HG03575 (cell line): ENCODE results near the gene ABTB2.

Source experiments
- ATAC-seq: cut with Tn5 transposase; IDR thresholded peaks from one replicate; pipeline ENCODE4 v1.9.1; 2021; ENCODE audit not compliant: unreplicated experiment, insufficient number of reproducible peaks, low FRiP score; ENCODE audit errors: extremely low read depth

ABTB2 gene

DNA sequence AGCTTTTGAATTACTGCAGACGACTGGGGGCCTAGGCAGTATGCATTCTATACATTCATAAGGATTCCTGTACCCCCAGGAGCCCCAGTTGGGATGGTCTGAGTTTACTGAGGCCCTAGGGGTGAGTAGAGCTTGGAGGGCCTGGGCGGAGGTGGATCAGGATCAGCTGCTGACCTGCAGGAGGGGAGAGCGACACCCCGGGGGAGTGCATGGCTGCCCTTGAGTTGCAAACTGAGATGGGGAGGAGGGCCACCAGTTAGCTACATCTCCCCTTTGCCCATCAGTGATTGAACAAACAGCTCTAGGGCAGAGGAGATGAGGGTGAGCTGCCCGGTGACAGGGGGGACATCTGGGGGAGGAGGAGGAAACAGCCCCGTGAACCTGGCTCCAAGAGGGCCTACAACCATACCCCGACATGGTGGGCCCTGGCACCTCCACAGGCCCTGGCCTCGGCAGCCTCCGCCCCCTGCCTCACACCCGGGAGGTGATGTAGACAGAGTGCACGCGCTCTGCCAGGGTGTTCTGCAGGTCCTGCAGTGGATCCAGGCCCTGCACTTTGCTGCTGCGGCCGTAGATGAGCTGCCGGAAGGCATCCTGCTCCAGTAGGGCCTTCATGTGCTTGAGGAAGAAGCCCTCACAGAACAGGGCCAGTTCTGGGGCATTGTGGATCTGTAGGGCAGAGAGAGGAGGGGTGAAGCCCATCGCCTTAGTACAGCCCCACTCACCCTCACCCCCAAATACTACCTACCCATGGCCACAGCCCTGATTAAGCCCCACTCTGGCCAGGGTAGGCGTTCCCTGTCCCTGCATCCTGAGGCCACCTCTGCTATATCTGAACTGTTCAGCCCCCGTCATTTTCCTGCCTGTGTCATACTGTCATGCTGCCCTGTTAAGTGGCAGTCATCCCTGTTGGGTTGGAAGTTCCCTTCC, 205.6 kb downstream of the ABTB2 start:
- ATAC-seq, result no peak

DNA sequence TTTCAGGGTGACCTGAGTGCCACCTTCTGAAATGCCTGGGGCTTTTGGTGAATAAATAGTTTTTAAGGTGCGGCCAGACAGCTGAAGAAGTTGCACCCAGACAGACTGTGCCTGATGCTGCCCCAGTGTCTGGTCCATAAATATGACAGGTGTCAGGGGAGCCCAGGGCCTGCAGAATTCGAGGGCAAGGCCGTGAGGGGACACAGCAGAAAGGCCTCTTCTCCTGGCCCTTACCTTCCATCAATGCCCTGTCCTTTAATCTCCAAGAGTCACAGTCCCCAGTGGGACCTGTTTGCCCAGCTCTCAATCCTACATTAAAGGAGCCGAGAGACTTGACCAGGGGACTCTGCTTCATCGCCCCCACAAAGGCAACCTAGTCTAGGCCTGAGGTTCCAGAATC, 206.6 kb downstream of the ABTB2 start:
- no peak for ATAC-seq

DNA sequence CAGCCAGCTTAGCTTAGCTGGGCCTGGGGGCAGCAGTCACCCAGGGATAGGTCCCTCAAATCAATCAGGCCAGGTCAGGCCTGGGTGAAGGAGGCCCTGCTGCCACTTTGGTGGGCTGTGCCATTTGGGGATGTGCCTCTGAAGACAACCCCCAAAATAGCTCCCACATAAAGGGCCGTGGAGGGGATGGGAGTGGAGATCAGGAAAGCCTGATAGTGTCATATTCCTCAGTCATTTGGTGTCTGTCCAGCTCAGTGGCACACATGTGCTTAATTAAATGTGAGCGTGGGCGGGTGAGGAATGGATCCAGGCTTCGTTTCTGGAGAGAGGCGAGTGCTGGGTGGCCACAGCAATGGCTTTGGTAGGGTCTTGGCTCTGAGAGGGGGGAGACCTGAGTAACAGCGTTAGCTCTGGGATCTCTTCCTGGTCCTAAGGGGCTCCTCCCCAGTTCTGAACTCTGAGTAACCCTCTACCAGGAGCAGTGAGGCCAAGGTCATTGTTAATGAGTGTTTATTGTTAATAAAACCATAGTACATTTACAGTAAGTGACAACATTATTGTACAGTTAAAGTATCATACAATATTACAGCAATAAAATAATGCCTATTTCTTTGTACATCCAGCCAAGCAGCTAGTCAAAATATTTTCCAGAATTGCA, 207.2 kb downstream of the ABTB2 start:
- no peak for ATAC-seq

DNA sequence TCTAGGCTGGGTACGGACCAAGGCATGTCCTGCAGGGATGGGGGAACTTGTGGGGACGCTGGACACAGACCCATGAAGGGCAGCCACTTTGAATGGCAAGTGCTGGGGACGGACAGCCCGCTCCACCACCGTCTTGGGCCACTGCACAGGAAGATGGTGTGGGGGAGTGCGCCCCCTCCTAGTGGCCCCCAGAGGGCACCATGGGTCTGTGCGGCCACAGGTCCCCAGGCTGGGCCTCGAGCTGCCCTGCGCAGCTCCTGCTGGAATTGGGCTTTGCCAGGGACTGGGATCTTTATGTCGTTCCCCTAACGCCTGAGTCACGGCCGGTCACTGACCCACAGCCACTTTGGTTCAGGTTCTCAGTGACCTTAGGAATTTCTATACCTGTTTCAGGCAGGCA, 208.0 kb downstream of the ABTB2 start:
- ATAC-seq, result no peak

DNA sequence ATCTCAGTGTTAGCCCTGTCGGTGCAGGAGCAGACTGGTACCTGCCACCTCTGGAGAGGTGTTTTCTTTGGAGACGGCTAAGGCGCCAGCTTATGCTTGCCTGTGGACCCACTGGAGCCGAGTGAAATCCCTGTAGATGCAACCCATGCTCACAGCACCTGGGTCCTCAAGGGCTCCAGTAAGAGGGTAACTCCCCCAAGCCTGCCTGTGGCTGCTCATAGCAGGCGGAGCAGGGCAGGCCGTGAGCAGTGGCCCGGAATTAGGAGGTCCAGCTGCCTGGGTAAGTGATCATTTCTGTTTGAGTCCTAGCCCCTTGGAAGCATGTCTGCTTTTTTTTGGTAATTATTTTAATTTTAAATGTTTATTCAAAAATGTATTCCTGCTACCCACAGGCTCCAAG, 208.5 kb downstream of the ABTB2 start:
- no peak for ATAC-seq

DNA sequence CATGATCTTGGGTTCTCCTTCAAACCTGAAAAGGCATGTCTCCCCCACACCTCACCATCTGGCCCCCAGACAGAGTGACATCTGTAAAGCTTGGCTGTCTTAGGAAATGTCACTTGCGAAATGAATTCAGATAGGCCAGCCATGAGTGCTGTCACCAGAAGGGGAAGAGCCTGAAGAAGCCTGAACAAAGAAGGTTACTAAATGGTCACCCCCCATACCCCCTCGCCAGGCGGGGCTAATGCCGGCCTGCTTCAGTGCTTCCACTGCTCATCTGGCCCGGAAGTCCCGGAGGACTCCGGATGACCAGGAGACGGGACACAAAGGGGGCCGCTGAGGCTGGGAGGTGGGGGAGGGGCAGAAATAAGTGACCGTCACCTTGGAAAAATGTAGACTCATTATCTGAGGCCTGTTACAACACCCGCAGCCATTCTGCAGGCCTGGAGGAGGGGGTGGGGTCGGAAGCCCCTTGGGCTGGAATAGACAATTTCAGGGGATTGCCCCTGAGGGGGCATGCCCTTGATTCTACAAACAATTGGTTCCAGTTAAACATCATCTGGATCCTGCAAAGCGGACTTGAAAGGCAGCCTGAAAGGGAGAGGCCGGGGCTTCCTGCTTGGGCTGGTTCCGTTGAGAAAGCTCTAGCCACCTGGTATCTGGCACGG, 209.2 kb downstream of the ABTB2 start:
- ATAC-seq, result no peak

DNA sequence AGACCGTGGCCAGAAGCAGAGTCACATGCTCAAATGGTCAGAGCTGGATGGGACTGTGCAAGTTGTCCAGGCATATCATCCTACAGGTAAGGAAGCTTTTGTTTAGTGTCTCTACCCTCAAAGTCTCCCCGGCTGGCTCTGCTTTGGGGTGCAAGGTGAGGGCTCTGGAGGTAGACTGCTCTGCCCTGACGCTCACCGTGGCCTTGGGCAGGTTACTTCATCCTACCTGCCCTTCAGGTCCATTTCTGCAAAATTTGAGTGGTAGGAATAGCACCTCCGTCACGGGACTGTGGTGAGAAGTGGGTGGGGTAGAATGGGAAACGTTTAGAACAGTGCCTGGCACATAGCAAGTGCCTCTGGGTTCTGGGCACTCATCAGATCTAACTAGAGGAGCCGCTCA, 210.2 kb downstream of the ABTB2 start:
- ATAC-seq, result no peak

DNA sequence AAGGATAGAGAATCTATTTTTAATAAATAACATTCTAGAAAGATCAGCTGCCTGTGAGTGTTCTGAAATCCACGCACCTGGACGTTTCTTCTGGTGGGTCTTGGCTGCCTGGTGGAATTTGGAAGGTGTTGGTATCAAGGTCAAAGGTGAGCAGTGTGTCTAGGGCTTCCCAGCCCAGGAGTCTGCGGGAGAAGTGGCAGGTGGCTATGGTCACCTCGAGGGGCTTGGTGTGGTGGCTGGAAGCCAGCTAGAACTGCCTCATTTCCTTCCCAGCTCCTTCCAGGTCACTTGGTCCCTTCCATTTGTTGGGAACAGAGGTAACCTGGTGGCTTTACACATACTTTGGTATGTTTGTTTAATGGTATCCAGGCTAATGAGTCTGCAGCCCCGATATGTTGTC, 210.9 kb downstream of the ABTB2 start:
- no peak for ATAC-seq

DNA sequence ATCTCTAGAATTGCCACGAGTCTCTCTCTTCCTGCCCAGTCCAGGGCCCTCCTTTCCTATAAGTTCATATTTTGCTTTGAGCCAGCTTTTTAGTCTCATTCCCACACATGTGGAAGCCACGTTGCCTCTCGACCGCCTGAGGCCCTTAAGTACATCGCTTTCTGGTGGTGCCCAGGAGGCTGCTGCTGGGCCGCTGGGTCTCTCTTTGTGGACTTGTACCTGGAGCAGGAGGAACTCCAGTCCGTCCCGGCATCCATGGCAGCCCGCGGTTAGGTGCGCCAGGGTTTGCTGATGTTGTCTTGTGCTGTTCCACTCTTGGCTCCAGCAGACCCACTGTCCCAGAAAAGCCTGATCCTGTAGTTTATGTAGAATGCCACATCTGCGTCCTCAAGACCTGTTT, 211.4 kb downstream of the ABTB2 start:
- ATAC-seq, result no peak

DNA sequence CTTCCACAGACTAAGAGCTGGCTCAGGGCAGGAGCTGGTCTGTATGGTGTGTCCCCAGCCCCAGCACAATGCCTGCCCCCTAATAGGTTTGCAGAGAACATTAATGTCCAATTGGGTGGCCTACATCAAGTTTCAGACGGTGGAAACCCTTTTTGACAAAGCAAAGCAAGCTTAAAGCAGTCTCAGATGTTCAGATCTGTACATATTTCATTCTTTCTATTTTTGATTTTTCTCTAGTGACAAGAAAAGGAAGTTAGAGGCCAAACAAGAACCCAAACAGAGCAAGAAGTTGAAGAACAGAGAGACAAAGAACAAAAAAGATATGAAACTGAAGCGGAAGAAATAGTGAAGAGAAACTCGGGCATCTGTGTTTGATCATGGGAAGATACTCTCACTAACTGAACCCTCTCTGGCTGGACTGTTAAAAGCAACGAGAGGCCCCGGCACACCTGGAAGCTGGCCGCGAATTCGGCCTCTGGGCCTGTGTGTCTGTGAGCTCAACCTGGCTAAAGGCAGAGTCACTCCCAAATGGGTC, 211.9 kb downstream of the ABTB2 start:
- peak; percentile 50 for ATAC-seq

DNA sequence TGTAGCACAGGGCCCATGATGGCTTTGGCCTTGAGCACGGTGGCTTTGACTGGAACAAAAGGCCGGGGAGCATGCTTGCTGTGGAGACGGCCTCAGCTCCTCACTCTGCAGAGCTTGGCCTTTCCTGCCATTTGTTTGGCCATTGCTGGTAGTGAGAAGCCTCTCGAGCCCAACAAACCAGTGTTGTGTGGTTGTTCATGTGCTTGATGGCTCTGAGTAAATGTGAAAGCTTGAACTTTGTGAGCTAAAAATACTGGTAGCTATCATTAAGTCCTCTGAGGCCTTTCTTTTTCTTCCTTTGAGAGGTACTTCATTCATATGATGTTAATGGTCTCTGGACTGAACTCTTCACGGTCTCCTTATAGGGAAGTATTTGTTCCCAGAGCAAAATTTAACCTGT, 212.7 kb downstream of the ABTB2 start:
- ATAC-seq, result no peak

DNA sequence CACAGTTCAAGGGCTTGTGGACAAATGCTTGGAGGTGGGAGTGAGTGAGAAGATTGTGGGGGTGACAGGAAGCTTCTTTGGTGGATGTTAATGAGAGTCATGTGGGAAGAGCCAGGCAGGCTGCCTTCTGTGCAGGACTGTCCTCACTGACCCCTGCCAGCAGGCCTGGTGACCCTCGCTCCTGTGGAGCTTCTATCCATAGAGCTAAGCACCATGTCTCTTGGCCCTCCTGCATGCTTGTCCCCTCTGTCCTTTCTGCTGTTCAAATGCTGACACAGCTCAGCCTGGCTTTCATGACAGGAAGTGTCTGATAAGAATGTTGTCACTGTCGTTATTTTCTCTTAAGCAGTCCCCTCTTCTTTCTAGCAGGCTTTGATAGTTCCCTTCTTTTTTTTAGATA, 214.8 kb downstream of the ABTB2 start:
- no peak for ATAC-seq

DNA sequence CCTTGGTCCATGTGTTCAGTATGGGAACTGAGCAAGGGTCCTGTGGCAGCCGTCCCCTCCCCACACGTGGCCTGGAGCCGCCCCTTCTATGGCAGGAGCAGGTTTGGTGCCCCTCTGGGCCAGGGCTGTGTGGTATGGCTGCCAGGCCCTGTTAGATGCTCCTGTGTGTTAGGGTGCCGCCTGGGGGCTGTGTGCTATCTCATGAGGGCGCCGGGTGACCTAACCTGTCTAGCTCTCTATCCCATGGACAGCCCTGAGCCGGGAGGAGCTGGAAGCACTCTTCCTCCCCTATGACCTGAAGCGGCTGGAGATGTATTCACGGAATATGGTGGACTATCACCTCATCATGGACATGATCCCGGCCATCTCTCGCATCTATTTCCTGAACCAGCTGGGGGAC, 217.7 kb downstream of the ABTB2 start:
- no peak for ATAC-seq

DNA sequence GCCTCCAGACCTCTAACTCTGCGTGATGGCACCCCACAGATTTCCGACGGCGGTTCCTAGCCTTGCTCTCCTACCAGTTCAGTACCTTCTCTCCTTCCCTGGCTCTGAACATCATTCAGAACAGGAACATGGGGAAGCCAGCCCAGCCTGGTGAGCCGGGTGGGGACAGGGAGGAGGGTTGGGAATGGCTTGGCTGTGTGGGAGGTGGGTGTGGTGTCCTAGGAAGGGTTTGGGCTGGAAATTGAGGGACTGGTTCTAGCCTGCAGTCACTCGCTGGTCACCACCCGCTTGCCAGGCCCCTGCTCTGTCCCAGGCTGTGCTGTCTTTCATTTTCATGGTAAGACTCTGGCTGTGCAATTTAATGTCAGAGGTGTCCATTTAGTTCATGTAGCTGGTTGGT, 218.5 kb downstream of the ABTB2 start:
- ATAC-seq, result no peak

DNA sequence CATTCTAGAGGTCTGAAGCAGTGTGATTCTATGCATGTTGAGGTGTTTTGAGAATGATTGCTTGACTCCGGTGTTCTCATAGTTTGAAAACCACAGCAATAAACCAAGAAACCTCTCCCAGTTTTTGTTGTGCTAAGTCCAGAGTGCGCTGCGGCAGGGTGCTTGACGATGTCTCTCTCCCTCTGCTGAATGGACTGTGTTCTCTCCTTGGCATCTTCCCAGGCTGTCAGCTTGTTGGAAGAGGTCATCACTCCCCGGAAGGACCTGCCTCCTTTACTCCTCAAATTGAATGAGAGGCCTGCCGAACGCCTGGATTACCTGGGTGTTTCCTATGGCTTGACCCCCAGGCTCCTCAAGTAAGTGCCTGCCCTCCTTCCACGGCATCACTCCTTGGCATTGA, 221.4 kb downstream of the ABTB2 start:
- no peak for ATAC-seq

DNA sequence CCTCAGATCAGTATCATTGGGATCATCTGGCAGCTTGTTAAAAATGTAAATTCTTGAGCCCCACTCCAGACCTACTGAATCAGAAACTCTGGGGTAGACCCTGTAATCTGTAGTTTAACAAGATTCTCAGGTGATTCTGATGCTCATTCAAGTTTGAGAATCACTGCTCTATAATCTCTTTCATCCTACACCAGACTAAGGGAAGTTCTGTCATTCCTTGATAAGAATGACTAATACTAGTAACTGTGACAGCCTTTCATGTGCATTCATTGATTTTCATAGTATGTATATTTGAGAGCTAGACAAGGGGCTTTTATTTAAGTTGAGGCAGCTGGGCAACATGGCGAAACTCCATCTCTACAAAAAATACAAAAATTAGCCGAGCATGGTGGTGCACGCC, 222.4 kb downstream of the ABTB2 start:
- no peak for ATAC-seq

DNA sequence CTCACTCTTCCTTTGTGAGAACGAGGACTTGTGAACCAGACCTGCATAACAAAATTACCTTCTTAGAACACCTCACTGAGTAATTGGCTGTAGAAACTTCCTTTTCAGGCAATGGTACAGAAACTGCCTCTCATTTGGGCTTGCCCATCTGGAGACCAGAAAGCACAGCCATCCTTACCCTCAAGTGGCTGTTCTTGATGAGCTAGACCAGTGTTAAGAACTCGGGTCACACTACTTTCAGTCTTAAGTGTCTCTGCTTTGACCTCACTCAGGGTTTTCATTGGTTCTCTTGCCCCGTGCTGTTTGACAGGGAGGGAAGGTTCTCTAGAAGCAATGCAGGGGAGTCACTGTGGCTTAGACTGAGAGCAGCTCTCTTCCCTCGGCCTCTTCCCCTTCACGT, 223.0 kb downstream of the ABTB2 start:
- no peak for ATAC-seq

DNA sequence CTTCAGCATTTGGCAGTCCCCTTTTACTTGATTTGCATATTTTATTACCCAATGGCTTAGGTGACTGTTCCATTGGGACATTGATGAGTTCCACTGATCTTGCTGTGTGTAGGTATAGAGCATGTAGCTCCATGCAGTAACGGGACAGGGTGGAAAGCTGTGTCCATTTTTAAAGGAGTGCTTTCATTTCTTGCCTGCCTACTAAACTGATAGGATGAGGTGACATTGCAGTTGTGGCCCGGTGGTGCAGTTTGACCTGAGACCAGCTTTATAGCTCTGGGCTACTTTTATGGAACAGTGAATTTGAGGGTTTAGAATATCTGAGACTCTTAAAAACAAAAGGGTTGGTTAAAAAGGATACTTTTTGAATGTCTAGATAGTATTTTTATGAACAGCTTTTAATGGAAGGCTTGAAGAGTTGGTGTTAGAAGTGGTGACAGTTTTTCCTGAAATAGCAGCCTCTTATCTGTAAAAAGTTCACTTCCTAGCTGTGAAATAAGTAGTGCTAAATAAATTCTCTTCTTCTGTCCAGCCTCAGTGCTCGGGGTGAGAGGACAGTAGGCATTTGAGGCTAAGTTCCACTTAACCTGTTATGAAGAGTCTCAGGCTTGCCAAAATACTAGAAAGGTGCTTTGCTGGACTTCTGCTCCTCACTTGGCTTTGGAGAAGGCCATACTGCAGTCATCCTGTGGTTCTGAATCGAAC, 225.4 kb downstream of the ABTB2 start:
- no peak for ATAC-seq

DNA sequence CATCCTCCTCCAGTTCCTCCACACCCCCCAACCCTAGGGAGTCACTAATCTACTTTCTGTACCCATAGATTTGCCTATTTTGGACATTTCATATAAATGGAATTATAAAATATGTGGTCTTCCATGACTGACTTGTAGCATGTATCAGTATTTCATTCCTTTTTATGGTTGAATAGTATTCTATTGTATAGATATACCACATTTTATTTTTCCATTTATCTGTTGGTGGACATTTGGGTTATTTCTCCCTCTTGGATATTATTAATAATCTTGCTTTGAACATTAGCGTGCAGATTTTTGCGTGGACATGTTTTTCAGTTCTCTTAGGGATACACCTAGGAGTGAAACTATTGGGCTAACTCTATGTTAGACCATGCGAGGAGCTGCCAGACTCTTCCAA, 229.0 kb downstream of the ABTB2 start:
- no peak for ATAC-seq
